HEK293 (cell line): ENCODE measurements around the gene PILRA.

Experiments used
- CTCF ChIA-PET: fragments of 350-600 bp; formaldehyde crosslinking; extraction: SDS; loops from one replicate; lab custom pipeline; 2021; ENCODE audit warnings: antibody characterized with exemption; lab: Yijun Ruan, JAX
- POLR2A ChIA-PET: fragments of 300-600 bp; formaldehyde crosslinking; extraction: SDS; loops from one replicate; lab custom pipeline; 2020; ENCODE audit warnings: antibody characterized with exemption, inconsistent platforms; lab: Yijun Ruan, JAX
- H3K27ac ChIP-seq: fragments of 200-500 bp; sonication (Bioruptor generic); 2 replicates; pipeline ENCODE4 v1.5.1; 2014; ENCODE audit warnings: low read depth, low read length, control low read depth, inconsistent platforms; ENCODE audit errors: extremely low read depth
- H3K36me3 ChIP-seq, 2 experiments: fragments of 200-500 bp in 1 of 2; sonication (Bioruptor generic) in 1 of 2; 1 replicate in 1 of 2; 2 replicates in 1 of 2; pipeline ENCODE4 v1.5.1; 2014 to 2017; ENCODE audit warnings: inconsistent platforms in 2 of 2, low read length in 2 of 2; ENCODE audit not compliant: control insufficient read depth in 2 of 2, insufficient read depth in 1 of 2
- H3K4me1 ChIP-seq: fragments of 200-500 bp; sonication (Bioruptor generic); 2 replicates; pipeline ENCODE4 v1.5.1; 2014; ENCODE audit warnings: mild to moderate bottlenecking, low read length, inconsistent platforms; ENCODE audit not compliant: control insufficient read depth, insufficient read depth
- H3K4me3 ChIP-seq: 2 replicates; pipeline ENCODE4 v1.5.1; 2011; ENCODE audit warnings: low read depth, mild to moderate bottlenecking, control low read depth, low read length, moderate library complexity
- H3K9me3 ChIP-seq: fragments of 200-500 bp; sonication (Bioruptor generic); 2 replicates; pipeline ENCODE4 v1.5.1; 2014; ENCODE audit warnings: low read depth, low read length, inconsistent platforms; ENCODE audit not compliant: control insufficient read depth, insufficient read depth
- BCL11A ChIP-seq: fragments of 450-650 bp; formaldehyde crosslinking; IDR thresholded peaks from 2 replicates; pipeline ENCODE4 v1.5.1; 2016; ENCODE audit warnings: low read depth, missing biosample characterization, missing genetic modification characterization
- EGR2 ChIP-seq: fragments of 450-650 bp; formaldehyde crosslinking; IDR thresholded peaks from 2 replicates; pipeline ENCODE4 v1.5.1; 2016; ENCODE audit warnings: low read depth, missing biosample characterization, missing genetic modification characterization
- GLIS2 ChIP-seq: fragments of 450-650 bp; formaldehyde crosslinking; IDR thresholded peaks from 2 replicates; pipeline ENCODE4 v1.5.1; 2016; ENCODE audit warnings: missing biosample characterization, missing genetic modification characterization
- PRDM1 ChIP-seq: fragments of 450-650 bp; formaldehyde crosslinking; IDR thresholded peaks from 2 replicates; pipeline ENCODE4; 2016; ENCODE audit warnings: missing biosample characterization, missing genetic modification characterization
- RBAK ChIP-seq: fragments of 450-650 bp; formaldehyde crosslinking; IDR thresholded peaks from 2 replicates; pipeline ENCODE4 v1.5.1; 2016; ENCODE audit warnings: missing biosample characterization, missing genetic modification characterization
- SCRT2 ChIP-seq: fragments of 450-650 bp; formaldehyde crosslinking; IDR thresholded peaks from 2 replicates; pipeline ENCODE4 v1.5.1; 2016; ENCODE audit warnings: missing biosample characterization, missing genetic modification characterization
- ZBTB17 ChIP-seq: fragments of 450-650 bp; formaldehyde crosslinking; IDR thresholded peaks from 2 replicates; pipeline ENCODE4 v1.5.1; 2016; ENCODE audit warnings: missing biosample characterization, missing genetic modification characterization
- ZBTB7A ChIP-seq: fragments of 450-650 bp; formaldehyde crosslinking; IDR thresholded peaks from 2 replicates; pipeline ENCODE4 v1.5.1; 2016; ENCODE audit warnings: low read depth, missing biosample characterization, missing genetic modification characterization
- ZEB2 ChIP-seq: fragments of 450-650 bp; formaldehyde crosslinking; IDR thresholded peaks from 2 replicates; pipeline ENCODE4 v1.5.1; 2016; ENCODE audit warnings: missing biosample characterization, missing genetic modification characterization
- ZFP69B ChIP-seq: fragments of 450-650 bp; formaldehyde crosslinking; IDR thresholded peaks from 2 replicates; pipeline ENCODE4 v1.5.1; 2016; ENCODE audit warnings: missing biosample characterization, missing genetic modification characterization
- ZNF112 ChIP-seq: fragments of 450-650 bp; formaldehyde crosslinking; IDR thresholded peaks from 2 replicates; pipeline ENCODE4 v1.5.0; 2017; ENCODE audit warnings: missing biosample characterization, missing genetic modification characterization
- ZNF132 ChIP-seq: fragments of 450-650 bp; formaldehyde crosslinking; IDR thresholded peaks from 2 replicates; pipeline ENCODE4 v1.5.1; 2017; ENCODE audit warnings: missing biosample characterization, missing genetic modification characterization, borderline replicate concordance
- ZNF146 ChIP-seq: fragments of 450-650 bp; formaldehyde crosslinking; IDR thresholded peaks from 2 replicates; pipeline ENCODE4 v1.5.1; 2016; ENCODE audit warnings: missing biosample characterization, missing genetic modification characterization
- ZNF155 ChIP-seq: fragments of 450-650 bp; formaldehyde crosslinking; IDR thresholded peaks from 2 replicates; pipeline ENCODE4 v1.5.1; 2016; ENCODE audit warnings: missing biosample characterization, missing genetic modification characterization
- ZNF16 ChIP-seq: fragments of 450-650 bp; formaldehyde crosslinking; IDR thresholded peaks from 2 replicates; pipeline ENCODE4 v1.5.1; 2016; ENCODE audit warnings: low read depth, missing biosample characterization, missing genetic modification characterization
- ZNF239 ChIP-seq: fragments of 450-650 bp; formaldehyde crosslinking; IDR thresholded peaks from 2 replicates; pipeline ENCODE4 v1.5.1; 2016; ENCODE audit warnings: missing biosample characterization, missing genetic modification characterization
- ZNF302 ChIP-seq: fragments of 450-650 bp; formaldehyde crosslinking; IDR thresholded peaks from 2 replicates; pipeline ENCODE4 v1.5.1; 2016; ENCODE audit warnings: missing biosample characterization, missing genetic modification characterization, low read depth
- ZNF354C ChIP-seq: fragments of 450-650 bp; formaldehyde crosslinking; IDR thresholded peaks from 2 replicates; pipeline ENCODE4 v1.5.1; 2016; ENCODE audit warnings: missing biosample characterization, missing genetic modification characterization, low read depth, borderline replicate concordance
- ZNF600 ChIP-seq: fragments of 450-650 bp; formaldehyde crosslinking; IDR thresholded peaks from 2 replicates; pipeline ENCODE4 v1.5.1; 2016; ENCODE audit warnings: missing biosample characterization, missing genetic modification characterization
- ZNF629 ChIP-seq: fragments of 450-650 bp; formaldehyde crosslinking; IDR thresholded peaks from 2 replicates; pipeline ENCODE4 v1.5.1; 2017; ENCODE audit warnings: missing biosample characterization, missing genetic modification characterization
- ZNF664 ChIP-seq: fragments of 450-650 bp; formaldehyde crosslinking; IDR thresholded peaks from 2 replicates; pipeline ENCODE4 v1.5.1; 2016; ENCODE audit warnings: missing biosample characterization, missing genetic modification characterization
- ZNF677 ChIP-seq: fragments of 450-650 bp; IDR thresholded peaks from 2 replicates; pipeline ENCODE4 v1.5.0; 2018; ENCODE audit warnings: missing biosample characterization, mild to moderate bottlenecking, missing genetic modification characterization, moderate library complexity
- ZNF747 ChIP-seq: fragments of 450-650 bp; formaldehyde crosslinking; IDR thresholded peaks from 2 replicates; pipeline ENCODE4 v1.5.1; 2016; ENCODE audit warnings: missing biosample characterization, missing genetic modification characterization
- ZSCAN30 ChIP-seq: fragments of 450-650 bp; IDR thresholded peaks from 2 replicates; pipeline ENCODE4 v1.5.1; 2018; ENCODE audit warnings: missing biosample characterization, mild to moderate bottlenecking, missing genetic modification characterization, moderate library complexity
- TF ChIP-seq, protein P1 (sequence below): fragments of 450-650 bp; formaldehyde crosslinking; IDR thresholded peaks from 2 replicates; pipeline ENCODE4 v1.5.1; 2016; ENCODE audit warnings: missing biosample characterization, missing genetic modification characterization
- TF ChIP-seq, protein P2 (sequence below): fragments of 450-650 bp; formaldehyde crosslinking; conservative IDR thresholded peaks from 2 replicates; pipeline ENCODE4 v1.5.1; 2016; ENCODE audit warnings: low read depth, missing biosample characterization, missing genetic modification characterization
- TF ChIP-seq, protein P3 (sequence below): fragments of 450-650 bp; formaldehyde crosslinking; IDR thresholded peaks from 2 replicates; pipeline ENCODE4 v1.5.1; 2016; ENCODE audit warnings: missing biosample characterization, missing genetic modification characterization
- TF ChIP-seq, protein P4 (sequence below): fragments of 450-650 bp; formaldehyde crosslinking; IDR thresholded peaks from 2 replicates; pipeline ENCODE4 v1.5.1; 2016; ENCODE audit warnings: missing biosample characterization, missing genetic modification characterization

The PILRA gene

DNA sequence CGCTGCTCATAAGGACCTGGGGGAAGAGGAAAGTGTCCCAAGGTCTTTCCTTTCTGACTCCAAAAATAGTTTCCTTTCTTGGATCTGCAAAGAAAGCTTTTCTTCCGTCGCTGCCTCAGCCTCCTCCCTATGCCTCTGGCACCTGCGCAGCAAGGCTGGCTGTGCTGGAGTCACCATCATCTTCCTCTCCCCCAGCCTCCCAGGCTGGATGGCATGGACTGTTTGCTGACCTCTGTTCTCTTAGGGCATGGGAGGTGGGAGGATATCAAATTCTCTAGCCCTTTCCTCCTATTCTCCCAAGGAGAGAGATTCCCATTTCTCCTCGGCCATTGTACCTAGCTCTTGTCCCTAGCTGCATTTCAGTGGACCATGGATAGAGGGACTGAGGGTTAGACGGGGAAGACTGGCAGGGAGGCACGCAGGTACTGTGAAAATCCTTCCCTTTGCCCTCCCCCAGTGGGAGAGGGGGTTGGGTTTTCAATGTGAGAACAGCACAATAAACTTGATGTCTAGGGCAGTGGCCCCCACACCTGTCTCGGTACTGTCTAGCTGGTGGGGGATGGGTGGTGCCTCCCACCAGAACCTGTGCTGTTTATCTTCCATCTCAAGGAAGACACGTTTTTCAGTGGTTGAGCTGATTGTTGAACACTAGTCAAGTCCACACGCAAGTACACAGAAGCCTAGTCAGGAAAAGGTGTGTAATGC lies 60.5 kb downstream of the PILRA start (continued):
- TF ChIP-seq ZBTB7A (no peak), ZNF239 (tag by site-specific recombination) (no peak), ZNF112 (tag by site-specific recombination) (no peak), ZNF132 (no peak), ZNF302 (no peak), ZNF629 (tag by site-specific recombination) (no peak), PRDM1 (peak; percentile 89; the same call in 1 of the 2 replicates), BCL11A (tag by site-specific recombination) (no peak), ZSCAN30 (tag by site-specific recombination) (no peak), RBAK (tag by site-specific recombination) (no peak), ZNF354C (tag by site-specific recombination) (no peak), GLIS2 (tag by site-specific recombination) (no peak), ZNF155 (tag by site-specific recombination) (no peak), EGR2 (tag by site-specific recombination) (no peak)
- TF ChIP-seq, protein P1, sequence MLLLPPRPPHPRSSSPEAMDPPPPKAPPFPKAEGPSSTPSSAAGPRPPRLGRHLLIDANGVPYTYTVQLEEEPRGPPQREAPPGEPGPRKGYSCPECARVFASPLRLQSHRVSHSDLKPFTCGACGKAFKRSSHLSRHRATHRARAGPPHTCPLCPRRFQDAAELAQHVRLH (tag by site-specific recombination), result no peak
- TF ChIP-seq, protein P2, sequence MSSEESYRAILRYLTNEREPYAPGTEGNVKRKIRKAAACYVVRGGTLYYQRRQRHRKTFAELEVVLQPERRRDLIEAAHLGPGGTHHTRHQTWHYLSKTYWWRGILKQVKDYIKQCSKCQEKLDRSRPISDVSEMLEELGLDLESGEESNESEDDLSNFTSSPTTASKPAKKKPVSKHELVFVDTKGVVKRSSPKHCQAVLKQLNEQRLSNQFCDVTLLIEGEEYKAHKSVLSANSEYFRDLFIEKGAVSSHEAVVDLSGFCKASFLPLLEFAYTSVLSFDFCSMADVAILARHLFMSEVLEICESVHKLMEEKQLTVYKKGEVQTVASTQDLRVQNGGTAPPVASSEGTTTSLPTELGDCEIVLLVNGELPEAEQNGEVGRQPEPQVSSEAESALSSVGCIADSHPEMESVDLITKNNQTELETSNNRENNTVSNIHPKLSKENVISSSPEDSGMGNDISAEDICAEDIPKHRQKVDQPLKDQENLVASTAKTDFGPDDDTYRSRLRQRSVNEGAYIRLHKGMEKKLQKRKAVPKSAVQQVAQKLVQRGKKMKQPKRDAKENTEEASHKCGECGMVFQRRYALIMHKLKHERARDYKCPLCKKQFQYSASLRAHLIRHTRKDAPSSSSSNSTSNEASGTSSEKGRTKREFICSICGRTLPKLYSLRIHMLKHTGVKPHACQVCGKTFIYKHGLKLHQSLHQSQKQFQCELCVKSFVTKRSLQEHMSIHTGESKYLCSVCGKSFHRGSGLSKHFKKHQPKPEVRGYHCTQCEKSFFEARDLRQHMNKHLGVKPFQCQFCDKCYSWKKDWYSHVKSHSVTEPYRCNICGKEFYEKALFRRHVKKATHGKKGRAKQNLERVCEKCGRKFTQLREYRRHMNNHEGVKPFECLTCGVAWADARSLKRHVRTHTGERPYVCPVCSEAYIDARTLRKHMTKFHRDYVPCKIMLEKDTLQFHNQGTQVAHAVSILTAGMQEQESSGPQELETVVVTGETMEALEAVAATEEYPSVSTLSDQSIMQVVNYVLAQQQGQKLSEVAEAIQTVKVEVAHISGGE (tag by site-specific recombination), result peak; percentile 59
- TF ChIP-seq, protein P3, sequence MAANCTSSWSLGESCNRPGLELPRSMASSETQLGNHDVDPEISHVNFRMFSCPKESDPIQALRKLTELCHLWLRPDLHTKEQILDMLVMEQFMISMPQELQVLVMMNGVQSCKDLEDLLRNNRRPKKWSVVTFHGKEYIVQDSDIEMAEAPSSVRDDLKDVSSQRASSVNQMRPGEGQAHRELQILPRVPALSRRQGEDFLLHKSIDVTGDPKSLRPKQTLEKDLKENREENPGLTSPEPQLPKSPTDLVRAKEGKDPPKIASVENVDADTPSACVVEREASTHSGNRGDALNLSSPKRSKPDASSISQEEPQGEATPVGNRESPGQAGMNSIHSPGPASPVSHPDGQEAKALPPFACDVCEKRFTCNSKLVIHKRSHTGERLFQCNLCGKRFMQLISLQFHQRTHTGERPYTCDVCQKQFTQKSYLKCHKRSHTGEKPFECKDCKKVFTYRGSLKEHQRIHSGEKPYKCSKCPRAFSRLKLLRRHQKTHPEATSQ (tag by site-specific recombination), result no peak

DNA sequence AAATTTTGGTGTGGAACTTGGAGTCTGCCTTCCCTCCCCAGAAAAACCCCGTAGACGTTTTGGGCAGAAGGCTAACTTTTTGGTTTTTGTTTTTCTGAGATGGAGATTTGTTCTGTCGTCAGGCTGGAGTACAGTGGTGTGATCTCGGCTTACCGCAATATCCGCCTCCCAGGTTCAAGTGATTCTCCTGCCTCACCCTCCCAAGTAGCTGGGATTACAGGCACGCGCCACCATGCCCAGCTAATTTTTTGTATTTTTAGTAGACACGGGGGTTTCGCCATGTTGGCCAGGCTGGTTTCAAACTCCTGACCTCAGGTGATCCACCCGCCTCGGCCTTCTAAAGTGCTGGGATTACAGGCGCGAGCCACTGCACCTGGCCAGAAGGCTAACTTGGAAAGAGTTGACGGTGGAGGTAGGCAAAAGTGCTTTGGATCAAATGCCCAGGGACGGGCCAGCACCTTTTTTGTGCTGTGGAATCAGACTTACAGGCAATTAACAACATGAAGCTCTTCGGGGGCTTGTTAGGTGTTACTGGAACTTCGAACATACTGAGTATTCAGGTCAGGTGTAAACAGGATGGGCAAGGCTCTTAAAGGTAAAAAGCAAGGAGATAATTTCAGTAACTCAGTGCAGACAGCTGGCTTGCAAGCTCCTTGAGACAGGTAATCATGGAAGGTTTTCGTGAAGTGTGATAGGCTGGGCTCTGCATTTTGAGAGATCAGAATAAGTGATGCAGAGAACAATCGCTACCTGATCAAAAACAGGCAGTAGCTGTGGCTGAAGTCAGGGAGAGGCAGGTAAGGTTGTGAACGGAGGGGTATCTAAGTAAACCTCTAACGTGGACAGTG lies 61.2 kb downstream of the PILRA start:
- ChIA-PET POLR2A (interaction anchor here (0.6 to 1.2 kb wide), 3 partner anchors 12 to 226 kb away, joined by 3 read pairs; partner anchors contain the start of genes FBXO24 and LRCH4), CTCF (interaction anchor here (0.6 to 1.9 kb wide), 5 partner anchors 16 to 647 kb away, joined by 3 to 8 read pairs (median 3); no protein-coding TSS in a partner anchor)
- Histone ChIP-seq H3K27ac (peak overlapping the region; percentile 97), H3K9me3 (no peaks in the 10 kb centered on the region), H3K4me3 (peak overlapping the region; percentile 84; the same call in 1 of the 2 replicates), H3K36me3 (peaks cover 4 to 48% of the 10 kb centered on the region in 2 experiments; a peak in 2 of 3 replicates), H3K4me1 (peaks cover 4% of the 10 kb centered on the region)
- peak; percentile 12; the same call in 1 of the 2 replicates for TF ChIP-seq ZEB2
- TF ChIP-seq, protein P4, sequence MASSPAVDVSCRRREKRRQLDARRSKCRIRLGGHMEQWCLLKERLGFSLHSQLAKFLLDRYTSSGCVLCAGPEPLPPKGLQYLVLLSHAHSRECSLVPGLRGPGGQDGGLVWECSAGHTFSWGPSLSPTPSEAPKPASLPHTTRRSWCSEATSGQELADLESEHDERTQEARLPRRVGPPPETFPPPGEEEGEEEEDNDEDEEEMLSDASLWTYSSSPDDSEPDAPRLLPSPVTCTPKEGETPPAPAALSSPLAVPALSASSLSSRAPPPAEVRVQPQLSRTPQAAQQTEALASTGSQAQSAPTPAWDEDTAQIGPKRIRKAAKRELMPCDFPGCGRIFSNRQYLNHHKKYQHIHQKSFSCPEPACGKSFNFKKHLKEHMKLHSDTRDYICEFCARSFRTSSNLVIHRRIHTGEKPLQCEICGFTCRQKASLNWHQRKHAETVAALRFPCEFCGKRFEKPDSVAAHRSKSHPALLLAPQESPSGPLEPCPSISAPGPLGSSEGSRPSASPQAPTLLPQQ (tag by site-specific recombination), result no peak
- no peak for TF ChIP-seq ZNF16 (tag by site-specific recombination)
- 0 out of 2 replicates have a peak, but pooled peaks have one; percentile 69 for TF ChIP-seq ZNF600
- peak; percentile 65; the same call in 1 of the 2 replicates for TF ChIP-seq ZNF664 (tag by site-specific recombination)
- peak; percentile 9; the same call in 1 of the 2 replicates for TF ChIP-seq ZBTB17 (tag by site-specific recombination)
- TF ChIP-seq ZNF747 (tag by site-specific recombination), result no peak
- TF ChIP-seq ZFP69B, result no peak
- TF ChIP-seq, protein P3 (tag by site-specific recombination), result no peak
- TF ChIP-seq ZNF146, result no peak
- TF ChIP-seq ZNF677 (tag by site-specific recombination), result no peak
- TF ChIP-seq SCRT2, result no peak
